Measurements from ENCODE around the gene CTRB1. TPM values are rescaled to one million over a fixed set of nuclear protein-coding genes. Genes with fewer than 3 reads are reported as not detected.
"Not testable (repeated sequence)": the region's sequence is repeated elsewhere in the genome, so short reads cannot be mapped to it uniquely, and the experiment has no call there.

CTRB1 gene
- total RNA-seq, 3 donors from 2014 or later: 2.2 to 5.5 (median 3.4) TPM

- H3K9me3 Mint-ChIP-seq: no peaks in the 10 kb centered on the region
- DNase-seq: no peak
These were observed 18.8 kb downstream of the CTRB1 start for GRCh38 chr16:75237398-75238131.

GRCh38 chr16:75238132-75238852 is 19.5 kb downstream of the CTRB1 start:
- no peaks in the 10 kb centered on the region for H3K27me3 Mint-ChIP-seq (ENCODE audit: low read depth)
- H3K9me3 Mint-ChIP-seq: no peaks in the 10 kb centered on the region
- H3K36me3 Mint-ChIP-seq (ENCODE audit: insufficient read depth): no peaks in the 10 kb centered on the region
- DNase-seq (no peak), ATAC-seq (no peak)
- no peak overlapping the region for H3K4me3 Mint-ChIP-seq
- H3K4me1 Mint-ChIP-seq (ENCODE audit: low read depth): peaks cover 1% of the 10 kb centered on the region

More at GRCh38 chr16:75237398-75238131, 18.8 kb downstream of the CTRB1 start:
- H3K4me3 Mint-ChIP-seq: no peak overlapping the region
- H3K27me3 Mint-ChIP-seq (ENCODE audit: low read depth): no peaks in the 10 kb centered on the region
- no peaks in the 10 kb centered on the region for H3K36me3 Mint-ChIP-seq (ENCODE audit: insufficient read depth)
- no peak for ATAC-seq
- H3K4me1 Mint-ChIP-seq (ENCODE audit: low read depth): peaks cover 1% of the 10 kb centered on the region

GRCh38 chr16:75238853-75239541 is 20.2 kb downstream of the CTRB1 start:
- Mint-ChIP-seq H3K9me3 (no peaks in the 10 kb centered on the region), H3K36me3 (ENCODE audit: insufficient read depth) (no peaks in the 10 kb centered on the region), H3K4me1 (ENCODE audit: low read depth) (no peaks in the 10 kb centered on the region), H3K27me3 (ENCODE audit: low read depth) (no peaks in the 10 kb centered on the region), H3K4me3 (no peak overlapping the region)
- ATAC-seq: no peak
- no peak for DNase-seq

DNA sequence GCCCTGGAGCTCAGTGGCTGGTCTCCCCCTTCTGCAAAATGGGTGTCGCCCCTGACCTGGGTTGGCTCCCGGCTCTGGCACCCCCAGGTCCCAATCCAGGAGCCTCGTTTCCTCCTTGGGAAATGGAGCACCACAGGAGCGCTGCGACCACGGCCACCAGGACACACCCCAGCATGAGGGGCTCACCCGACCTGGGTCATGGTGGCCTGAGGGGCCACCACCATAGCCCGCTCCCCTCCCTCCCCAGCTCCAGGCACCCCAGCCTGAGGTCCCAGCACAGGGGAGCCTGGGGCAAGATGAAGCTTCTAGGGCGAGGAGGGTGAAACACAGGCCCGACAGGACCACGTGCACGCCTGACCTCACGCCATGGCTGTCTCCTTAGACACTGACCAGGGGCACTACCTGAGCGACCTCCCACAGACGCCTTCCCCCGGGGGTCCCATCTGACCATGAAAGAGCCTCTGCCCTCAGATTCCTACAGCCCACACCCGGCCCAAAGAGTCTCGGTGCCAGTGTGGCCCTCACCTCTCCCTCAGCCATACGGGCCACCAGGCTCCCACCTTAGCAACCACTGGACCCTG is 20.8 kb downstream of the CTRB1 start:
- Mint-ChIP-seq H3K36me3 (ENCODE audit: insufficient read depth) (no peaks in the 10 kb centered on the region), H3K27me3 (ENCODE audit: low read depth) (no peaks in the 10 kb centered on the region), H3K9me3 (no peaks in the 10 kb centered on the region), H3K4me1 (ENCODE audit: low read depth) (no peaks in the 10 kb centered on the region), H3K4me3 (no peak overlapping the region)
- DNase-seq (no peak), ATAC-seq (no peak)

GRCh38 chr16:75240633-75241032 is 21.8 kb downstream of the CTRB1 start:
- not testable (repeated sequence) for H3K4me3 Mint-ChIP-seq; ATAC-seq; H3K4me1 Mint-ChIP-seq (ENCODE audit: low read depth); H3K9me3 Mint-ChIP-seq; DNase-seq; H3K36me3 Mint-ChIP-seq (ENCODE audit: insufficient read depth); H3K27me3 Mint-ChIP-seq (ENCODE audit: low read depth)

- no peak overlapping the region for H3K4me3 Mint-ChIP-seq
- H3K9me3 Mint-ChIP-seq: no peaks in the 10 kb centered on the region
- no peaks in the 10 kb centered on the region for H3K4me1 Mint-ChIP-seq (ENCODE audit: low read depth)
- H3K36me3 Mint-ChIP-seq (ENCODE audit: insufficient read depth): no peaks in the 10 kb centered on the region
- ATAC-seq (no peak), DNase-seq (no peak)
- H3K27me3 Mint-ChIP-seq (ENCODE audit: low read depth): no peaks in the 10 kb centered on the region
These were observed 22.6 kb downstream of the CTRB1 start for GRCh38 chr16:75241412-75241811.

- H3K4me1 Mint-ChIP-seq (ENCODE audit: low read depth): no peaks in the 10 kb centered on the region
- no peaks in the 10 kb centered on the region for H3K27me3 Mint-ChIP-seq (ENCODE audit: low read depth)
- DNase-seq (no peak), ATAC-seq (no peak)
- no peaks in the 10 kb centered on the region for H3K36me3 Mint-ChIP-seq (ENCODE audit: insufficient read depth)
- no peaks in the 10 kb centered on the region for H3K9me3 Mint-ChIP-seq
- H3K4me3 Mint-ChIP-seq: no peak overlapping the region
These were observed 23.2 kb downstream of the CTRB1 start for GRCh38 chr16:75241955-75242354.

DNA sequence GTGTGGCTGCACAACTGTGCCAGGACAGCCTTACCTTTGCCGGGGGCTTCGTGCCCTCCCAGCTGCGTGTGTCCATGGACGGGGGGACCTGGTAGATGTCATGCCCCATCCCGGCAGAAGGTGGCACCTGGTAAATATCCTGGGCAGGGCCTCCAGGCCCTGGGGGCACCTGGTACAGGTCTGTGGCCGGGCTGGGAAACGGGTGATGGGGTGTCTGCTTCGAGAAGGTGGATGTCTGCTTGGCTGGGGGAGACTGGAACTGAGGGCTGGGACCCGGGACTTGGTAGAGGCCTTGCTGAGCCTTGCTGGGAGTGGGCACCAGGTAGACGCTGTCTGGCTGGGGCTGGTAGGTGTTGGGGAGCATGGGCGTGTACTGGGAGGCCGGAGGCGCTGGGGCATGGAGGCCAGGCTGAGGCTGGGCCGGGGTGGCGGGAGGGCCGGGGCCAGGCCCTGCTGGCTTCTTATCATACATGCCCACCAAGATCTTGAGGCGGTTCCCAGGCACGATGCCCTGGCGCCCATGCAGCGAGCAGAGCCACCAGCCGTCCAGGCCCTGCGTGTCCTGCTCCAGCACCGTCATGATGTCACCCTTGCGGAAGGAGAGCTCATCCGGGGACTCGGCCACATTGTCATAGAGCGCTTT is 23.8 kb downstream of the CTRB1 start:
- not testable (repeated sequence) for DNase-seq; H3K4me3 Mint-ChIP-seq; H3K27me3 Mint-ChIP-seq (ENCODE audit: low read depth); ATAC-seq; H3K9me3 Mint-ChIP-seq; H3K36me3 Mint-ChIP-seq (ENCODE audit: insufficient read depth); H3K4me1 Mint-ChIP-seq (ENCODE audit: low read depth)

DNA sequence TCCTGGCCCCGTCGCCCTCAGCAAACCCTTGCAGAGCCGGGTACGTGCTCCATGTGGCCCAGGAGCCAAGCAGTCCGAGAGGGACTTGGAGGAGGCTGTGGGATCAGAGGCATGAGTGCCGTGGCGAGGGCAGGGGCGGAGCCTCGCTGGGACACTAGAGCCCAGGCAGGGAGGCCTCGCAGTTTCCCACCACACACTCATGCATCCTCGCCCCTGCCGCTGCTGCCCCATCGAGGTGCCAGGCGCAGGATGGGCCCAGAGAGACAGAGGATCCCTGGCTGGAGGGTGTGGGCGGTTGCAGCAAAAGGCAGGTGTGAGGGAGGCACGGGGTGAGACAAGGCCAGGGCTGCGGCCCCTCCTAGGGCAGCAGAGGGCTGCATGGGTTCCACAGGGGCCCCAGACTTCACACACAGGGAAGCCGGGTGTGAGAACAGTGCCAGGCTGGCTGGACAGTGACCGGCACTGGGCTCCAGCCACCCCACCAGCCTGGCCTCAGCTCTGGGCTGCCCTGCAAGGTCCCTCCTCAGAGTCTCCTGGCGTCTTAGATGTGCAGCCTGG is 25.0 kb downstream of the CTRB1 start:
- Mint-ChIP-seq H3K36me3 (ENCODE audit: insufficient read depth) (no peaks in the 10 kb centered on the region), H3K4me1 (ENCODE audit: low read depth) (no peaks in the 10 kb centered on the region), H3K9me3 (no peaks in the 10 kb centered on the region), H3K4me3 (no peak overlapping the region), H3K27me3 (ENCODE audit: low read depth) (peaks cover 8% of the 10 kb centered on the region)
- no peak for ATAC-seq
- DNase-seq: no peak

GRCh38 chr16:75244225-75244809 is 25.5 kb downstream of the CTRB1 start:
- Mint-ChIP-seq H3K4me3 (no peak overlapping the region), H3K27me3 (ENCODE audit: low read depth) (peaks cover 9% of the 10 kb centered on the region), H3K4me1 (ENCODE audit: low read depth) (no peaks in the 10 kb centered on the region), H3K9me3 (no peaks in the 10 kb centered on the region), H3K36me3 (ENCODE audit: insufficient read depth) (no peaks in the 10 kb centered on the region)
- ATAC-seq: no peak
- DNase-seq: no peak

GRCh38 chr16:75244844-75245758 is 26.3 kb downstream of the CTRB1 start:
- DNase-seq (no peak), ATAC-seq (no peak)
- Mint-ChIP-seq H3K27me3 (ENCODE audit: low read depth) (peaks cover 14% of the 10 kb centered on the region), H3K9me3 (no peaks in the 10 kb centered on the region), H3K4me3 (no peak overlapping the region), H3K4me1 (ENCODE audit: low read depth) (no peaks in the 10 kb centered on the region), H3K36me3 (ENCODE audit: insufficient read depth) (no peaks in the 10 kb centered on the region)

GRCh38 chr16:75246504-75247205 is 27.9 kb downstream of the CTRB1 start:
- ATAC-seq: no peak
- H3K36me3 Mint-ChIP-seq (ENCODE audit: insufficient read depth): no peaks in the 10 kb centered on the region
- DNase-seq: no peak

More at GRCh38 chr16:75246504-75247205, 27.9 kb downstream of the CTRB1 start:
- peaks cover 20% of the 10 kb centered on the region for H3K27me3 Mint-ChIP-seq (ENCODE audit: low read depth)
- no peak overlapping the region for H3K4me3 Mint-ChIP-seq
- H3K4me1 Mint-ChIP-seq (ENCODE audit: low read depth): peaks cover under 1% of the 10 kb centered on the region
- no peaks in the 10 kb centered on the region for H3K9me3 Mint-ChIP-seq

Data from activated T-cell treated with anti-CD3 and anti-CD28 coated beads, Interleukin-2, amount 50 U/mL, for 4 hours (primary cell).